ENCODE data around the gene RAB12.
"Not testable (repeated sequence)": the region's sequence is repeated elsewhere in the genome, so short reads cannot be mapped to it uniquely, and the experiment has no call there.

The RAB12 gene

GRCh38 chr18:8643326-8643878, 34.2 kb downstream of the RAB12 start:
- in situ Hi-C loops (cut with HindIII; ENCODE audit: low sequenced_read_pairs) = no loop called here

- in situ Hi-C loops (cut with HindIII; ENCODE audit: low sequenced_read_pairs) = not testable (repeated sequence)
Measured at GRCh38 chr18:8647359-8647758, 38.1 kb downstream of the RAB12 start.

- in situ Hi-C loops (cut with HindIII; ENCODE audit: low sequenced_read_pairs) = not testable (repeated sequence)
Measured at GRCh38 chr18:8651478-8652261, 42.4 kb downstream of the RAB12 start.

GRCh38 chr18:8654503-8655451, 45.5 kb downstream of the RAB12 start:
- in situ Hi-C loops (cut with HindIII; ENCODE audit: low sequenced_read_pairs) = no loop called here

- in situ Hi-C loops (cut with HindIII; ENCODE audit: low sequenced_read_pairs) = no loop called here
Measured at GRCh38 chr18:8656232-8656631, 47.0 kb downstream of the RAB12 start.

- in situ Hi-C loops (cut with HindIII; ENCODE audit: low sequenced_read_pairs) = no loop called here
Measured at GRCh38 chr18:8657050-8657820, 48.0 kb downstream of the RAB12 start.

GRCh38 chr18:8657873-8658470, 48.7 kb downstream of the RAB12 start:
- in situ Hi-C loops (cut with HindIII; ENCODE audit: low sequenced_read_pairs) = no loop called here

GRCh38 chr18:8658858-8659485, 49.7 kb downstream of the RAB12 start:
- in situ Hi-C loops (cut with HindIII; ENCODE audit: low sequenced_read_pairs) = no loop called here

GRCh38 chr18:8659609-8660242, 50.5 kb downstream of the RAB12 start:
- in situ Hi-C loops (cut with HindIII; ENCODE audit: low sequenced_read_pairs) = loop anchor here (5.0 kb wide), 1 partner anchor 38 kb away; no protein-coding TSS in a partner anchor

- in situ Hi-C loops (cut with HindIII; ENCODE audit: low sequenced_read_pairs) = loop anchor here (5.0 kb wide), 1 partner anchor 37 kb away; no protein-coding TSS in a partner anchor
Measured at GRCh38 chr18:8660316-8660715, 51.1 kb downstream of the RAB12 start.

GRCh38 chr18:8661754-8662559, 52.7 kb downstream of the RAB12 start:
- in situ Hi-C loops (cut with HindIII; ENCODE audit: low sequenced_read_pairs) = loop anchor here (5.0 kb wide), 1 partner anchor 35 kb away; no protein-coding TSS in a partner anchor

GRCh38 chr18:8662560-8663255, 53.5 kb downstream of the RAB12 start:
- in situ Hi-C loops (cut with HindIII; ENCODE audit: low sequenced_read_pairs) = loop anchor here (5.0 kb wide), 1 partner anchor 35 kb away; no protein-coding TSS in a partner anchor

- in situ Hi-C loops (cut with HindIII; ENCODE audit: low sequenced_read_pairs) = no loop called here
Measured at GRCh38 chr18:8667846-8668245, 58.6 kb downstream of the RAB12 start.

- in situ Hi-C loops (cut with HindIII; ENCODE audit: low sequenced_read_pairs) = no loop called here
Measured at GRCh38 chr18:8668381-8668780, 59.1 kb downstream of the RAB12 start.

GRCh38 chr18:8669571-8669970, 60.3 kb downstream of the RAB12 start:
- in situ Hi-C loops (cut with HindIII; ENCODE audit: low sequenced_read_pairs) = no loop called here

GRCh38 chr18:8673256-8674209, 64.3 kb downstream of the RAB12 start:
- in situ Hi-C loops (cut with HindIII; ENCODE audit: low sequenced_read_pairs) = no loop called here

GRCh38 chr18:8675057-8675456, 65.8 kb downstream of the RAB12 start:
- in situ Hi-C loops (cut with HindIII; ENCODE audit: low sequenced_read_pairs) = no loop called here

Data from endothelial cell of hepatic sinusoid (primary cell).